ENCODE results near the gene ANGPTL1. TPM values are rescaled to one million over a fixed set of nuclear protein-coding genes. Genes with fewer than 3 reads are reported as not detected.

Gene ANGPTL1
- total RNA-seq, 1 donor from 2014 or later = not detected

DNA sequence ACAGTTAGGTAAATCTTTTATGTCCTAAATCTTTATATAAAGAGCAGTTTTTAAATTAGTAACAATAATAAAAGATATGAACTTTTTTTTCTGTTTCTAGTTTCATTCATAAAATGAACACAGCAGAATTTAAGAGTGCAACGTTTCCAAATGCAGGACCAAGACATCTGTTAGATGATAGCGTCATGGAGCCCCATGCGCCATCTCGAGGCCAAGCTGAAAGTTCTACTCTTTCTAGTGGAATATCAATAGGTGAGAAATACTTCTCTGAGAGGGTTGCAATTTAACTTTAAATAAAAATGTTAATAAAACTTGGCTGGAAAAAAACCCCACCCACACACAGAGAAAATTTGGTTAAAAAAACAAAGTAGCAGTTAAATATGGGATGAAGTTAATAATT is 15.0 kb upstream of the ANGPTL1 start:
- H3K9me3 Mint-ChIP-seq = no peaks in the 10 kb centered on the region
- H3K4me1 Mint-ChIP-seq (ENCODE audit: low read depth) = no peaks in the 10 kb centered on the region
- H3K36me3 Mint-ChIP-seq (ENCODE audit: low read depth) = no peaks in the 10 kb centered on the region
- no peak overlapping the region for H3K4me3 Mint-ChIP-seq
- intact Hi-C loops (cut with micrococcal nuclease) = no loop called here
- H3K27me3 Mint-ChIP-seq (ENCODE audit: insufficient read depth) = no peaks in the 10 kb centered on the region
- H3K27ac Mint-ChIP-seq = no peak overlapping the region
- DNase-seq (ENCODE audit: low spot score) = no peak

DNA sequence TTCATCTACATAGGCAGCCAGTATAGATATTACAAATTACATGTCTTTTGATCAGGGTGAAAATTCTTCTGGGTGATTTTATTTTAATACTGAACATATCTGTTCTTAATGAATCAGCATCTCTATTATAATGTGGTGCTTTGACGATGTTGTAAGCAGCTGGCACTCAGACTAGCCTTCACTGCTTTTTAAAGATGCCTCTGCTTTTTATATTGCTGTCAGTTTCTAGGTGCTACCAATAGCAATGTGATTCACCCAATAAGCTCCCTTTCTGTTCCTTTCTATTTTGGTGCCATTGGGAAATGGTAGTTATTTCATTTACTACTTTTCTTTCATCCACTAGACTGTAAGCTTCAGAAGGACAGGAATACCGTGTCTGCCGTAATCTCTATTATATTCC is 11.1 kb upstream of the ANGPTL1 start:
- no peak overlapping the region for H3K4me3 Mint-ChIP-seq
- H3K27ac Mint-ChIP-seq = no peak overlapping the region
- H3K9me3 Mint-ChIP-seq = no peaks in the 10 kb centered on the region
- H3K27me3 Mint-ChIP-seq (ENCODE audit: insufficient read depth) = no peaks in the 10 kb centered on the region
- no peaks in the 10 kb centered on the region for H3K36me3 Mint-ChIP-seq (ENCODE audit: low read depth)
- DNase-seq (ENCODE audit: low spot score) = no peak
- intact Hi-C loops (cut with micrococcal nuclease) = no loop called here
- H3K4me1 Mint-ChIP-seq (ENCODE audit: low read depth) = no peaks in the 10 kb centered on the region

DNA sequence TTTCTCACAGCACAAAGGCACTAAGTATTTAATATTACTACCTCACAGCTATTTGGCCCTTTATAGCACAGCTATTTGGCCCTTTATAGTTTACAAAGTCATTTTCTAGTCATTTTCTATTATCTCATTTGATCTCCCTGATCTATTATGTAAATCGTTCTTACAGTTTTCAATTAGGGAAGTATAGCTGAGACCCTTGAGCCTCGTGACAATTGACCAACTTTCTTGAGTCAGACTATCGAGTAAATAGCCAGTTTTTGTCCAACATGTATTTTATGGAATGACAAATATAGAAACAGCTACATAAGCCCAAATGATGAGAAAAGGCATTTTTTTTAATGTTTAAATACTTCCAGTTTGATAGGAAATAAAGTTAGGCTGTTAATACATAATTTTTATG is 7.0 kb upstream of the ANGPTL1 start:
- H3K36me3 Mint-ChIP-seq (ENCODE audit: low read depth) = no peaks in the 10 kb centered on the region
- intact Hi-C loops (cut with micrococcal nuclease) = no loop called here
- no peaks in the 10 kb centered on the region for H3K27me3 Mint-ChIP-seq (ENCODE audit: insufficient read depth)
- H3K4me1 Mint-ChIP-seq (ENCODE audit: low read depth) = no peaks in the 10 kb centered on the region
- H3K27ac Mint-ChIP-seq = no peak overlapping the region
- no peak overlapping the region for H3K4me3 Mint-ChIP-seq
- DNase-seq (ENCODE audit: low spot score) = no peak
- H3K9me3 Mint-ChIP-seq = no peaks in the 10 kb centered on the region

DNA sequence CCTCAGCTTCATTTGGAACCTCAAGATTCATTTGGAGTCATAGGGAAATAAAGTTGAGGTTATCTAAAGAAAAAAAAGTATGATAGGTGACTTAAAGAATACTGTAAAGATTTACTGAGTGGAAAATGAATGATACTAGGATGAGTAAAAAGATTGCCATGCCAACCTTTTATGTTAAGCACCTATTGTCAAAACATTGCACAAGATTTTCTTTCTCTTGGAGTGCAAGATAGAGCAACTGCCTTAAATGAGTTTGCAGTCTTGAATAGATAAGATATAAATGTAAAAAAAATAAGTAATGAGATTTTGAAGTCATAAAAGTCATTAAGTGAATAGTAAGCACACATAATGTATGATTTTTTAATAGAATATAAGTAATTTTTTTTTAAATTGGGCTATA is 5.1 kb upstream of the ANGPTL1 start:
- intact Hi-C loops (cut with micrococcal nuclease) = no loop called here
- H3K36me3 Mint-ChIP-seq (ENCODE audit: low read depth) = no peaks in the 10 kb centered on the region
- H3K4me1 Mint-ChIP-seq (ENCODE audit: low read depth) = no peaks in the 10 kb centered on the region
- H3K4me3 Mint-ChIP-seq = no peak overlapping the region
- H3K9me3 Mint-ChIP-seq = no peaks in the 10 kb centered on the region
- no peak for DNase-seq (ENCODE audit: low spot score)
- no peaks in the 10 kb centered on the region for H3K27me3 Mint-ChIP-seq (ENCODE audit: insufficient read depth)
- H3K27ac Mint-ChIP-seq = no peak overlapping the region

DNA sequence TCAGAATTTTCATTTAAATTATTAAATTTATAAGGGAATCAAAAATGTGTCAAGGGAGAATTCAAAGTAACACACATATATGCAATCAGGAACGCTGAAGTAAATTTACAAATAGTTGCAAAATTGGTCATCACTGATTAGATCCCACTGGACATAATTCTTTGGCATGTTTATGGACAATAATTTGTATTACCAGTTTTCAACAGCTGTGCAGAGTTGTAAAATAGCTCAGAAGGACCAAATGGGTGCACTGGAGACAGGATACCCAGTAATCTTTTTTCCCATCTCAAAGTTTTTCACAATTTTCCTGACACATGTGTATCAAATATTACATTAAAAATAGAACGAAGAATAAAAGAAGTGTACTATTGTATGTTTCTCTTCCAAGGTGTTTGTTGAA is 4.1 kb upstream of the ANGPTL1 start:
- H3K4me1 Mint-ChIP-seq (ENCODE audit: low read depth) = no peaks in the 10 kb centered on the region
- no peaks in the 10 kb centered on the region for H3K9me3 Mint-ChIP-seq
- DNase-seq (ENCODE audit: low spot score) = no peak
- H3K36me3 Mint-ChIP-seq (ENCODE audit: low read depth) = no peaks in the 10 kb centered on the region
- intact Hi-C loops (cut with micrococcal nuclease) = no loop called here
- H3K4me3 Mint-ChIP-seq = no peak overlapping the region
- no peaks in the 10 kb centered on the region for H3K27me3 Mint-ChIP-seq (ENCODE audit: insufficient read depth)
- H3K27ac Mint-ChIP-seq = no peak overlapping the region

DNA sequence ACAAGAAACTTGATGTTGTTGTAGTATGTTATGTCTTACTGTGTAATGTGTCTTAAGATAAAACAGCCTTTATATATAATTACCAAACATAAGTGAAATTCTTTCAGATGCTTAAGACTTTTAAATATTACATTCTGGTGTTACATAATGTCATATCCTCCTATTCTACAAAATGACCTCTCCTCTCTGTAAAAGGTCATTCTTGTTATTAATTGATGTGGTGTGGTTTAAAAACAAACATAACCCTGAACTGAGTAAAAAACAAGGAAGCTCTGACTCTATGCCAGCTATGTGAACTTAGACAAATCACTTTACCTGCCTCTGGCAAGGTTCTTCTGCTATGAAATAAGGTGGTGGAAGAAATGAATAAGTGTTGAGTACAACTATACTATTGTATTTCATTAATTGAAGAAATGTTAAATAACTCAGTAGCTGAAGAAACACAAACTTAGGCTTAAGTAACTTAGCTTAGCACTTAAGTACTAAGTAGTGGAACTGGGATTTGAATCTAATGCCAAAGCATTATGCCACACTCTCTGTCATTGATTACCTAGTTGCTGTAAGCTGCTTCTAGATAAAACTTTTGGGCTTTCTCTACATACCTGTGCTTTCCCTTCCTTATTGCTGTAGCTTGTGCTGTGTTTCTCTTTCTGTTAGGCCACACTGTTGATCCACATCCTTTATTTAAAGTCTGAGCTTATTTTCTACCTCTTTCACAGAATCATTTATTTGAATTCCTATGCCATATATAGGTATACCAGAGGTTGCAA is 859 bp upstream of the ANGPTL1 start:
- no peaks in the 10 kb centered on the region for H3K9me3 Mint-ChIP-seq
- no peaks in the 10 kb centered on the region for H3K27me3 Mint-ChIP-seq (ENCODE audit: insufficient read depth)
- intact Hi-C loops (cut with micrococcal nuclease) = no loop called here
- no peak overlapping the region for H3K27ac Mint-ChIP-seq
- no peaks in the 10 kb centered on the region for H3K36me3 Mint-ChIP-seq (ENCODE audit: low read depth)
- peaks cover 5% of the 10 kb centered on the region for H3K4me1 Mint-ChIP-seq (ENCODE audit: low read depth)
- no peak for DNase-seq (ENCODE audit: low spot score)
- H3K4me3 Mint-ChIP-seq = no peak overlapping the region

DNA sequence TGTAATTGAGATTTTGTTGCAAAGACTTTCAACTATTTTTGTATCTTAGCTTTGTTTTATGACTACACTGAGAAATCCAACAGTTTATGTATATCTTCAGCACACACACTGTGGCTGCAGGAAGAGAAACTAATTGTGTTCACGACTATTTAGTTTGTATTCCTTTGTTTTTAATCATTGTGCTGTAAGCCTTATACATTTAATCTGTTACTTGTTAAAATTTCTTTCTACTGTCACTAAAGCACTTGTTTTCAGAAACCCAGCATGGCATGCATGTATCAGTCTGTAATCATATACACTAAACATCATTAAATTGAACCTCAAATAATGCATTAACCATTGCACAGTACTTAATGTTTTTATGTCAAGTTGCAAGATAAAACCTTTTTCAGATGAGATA is 656 bp downstream of the ANGPTL1 start:
- H3K36me3 Mint-ChIP-seq (ENCODE audit: low read depth) = no peaks in the 10 kb centered on the region
- DNase-seq (ENCODE audit: low spot score) = no peak
- no peaks in the 10 kb centered on the region for H3K27me3 Mint-ChIP-seq (ENCODE audit: insufficient read depth)
- H3K4me3 Mint-ChIP-seq = no peak overlapping the region
- no peaks in the 10 kb centered on the region for H3K9me3 Mint-ChIP-seq
- peaks cover 5% of the 10 kb centered on the region for H3K4me1 Mint-ChIP-seq (ENCODE audit: low read depth)
- no peak overlapping the region for H3K27ac Mint-ChIP-seq
- intact Hi-C loops (cut with micrococcal nuclease) = no loop called here

DNA sequence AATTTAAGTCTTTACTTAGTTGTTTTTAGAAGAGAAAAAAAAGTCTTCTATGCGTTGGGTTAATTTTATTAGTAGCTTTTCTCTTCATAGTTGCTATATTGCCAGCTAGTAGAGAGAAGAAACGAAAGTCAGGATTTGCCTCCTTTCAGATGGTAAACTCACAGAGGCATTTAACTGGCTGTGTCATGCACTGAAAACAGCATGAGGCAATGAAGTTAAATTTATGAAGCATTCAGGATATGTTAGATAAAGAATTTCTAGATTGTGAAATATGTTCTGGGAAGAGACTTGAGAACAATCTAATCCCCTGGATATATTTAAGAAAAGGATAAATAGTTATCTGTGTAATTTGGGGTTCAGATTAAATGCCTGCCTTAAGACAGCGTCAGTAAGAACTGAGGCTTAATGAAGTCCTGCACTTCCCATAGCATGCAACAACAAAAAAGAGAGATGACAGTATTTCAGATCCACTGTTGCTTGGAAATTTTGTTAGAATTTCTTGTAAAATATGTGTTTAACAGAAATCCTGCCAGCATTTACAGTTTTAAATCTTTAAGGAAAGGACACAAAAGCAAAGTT is 1.7 kb downstream of the ANGPTL1 start:
- no peak overlapping the region for H3K4me3 Mint-ChIP-seq
- H3K4me1 Mint-ChIP-seq (ENCODE audit: low read depth) = peaks cover 5% of the 10 kb centered on the region
- intact Hi-C loops (cut with micrococcal nuclease) = no loop called here

DNA sequence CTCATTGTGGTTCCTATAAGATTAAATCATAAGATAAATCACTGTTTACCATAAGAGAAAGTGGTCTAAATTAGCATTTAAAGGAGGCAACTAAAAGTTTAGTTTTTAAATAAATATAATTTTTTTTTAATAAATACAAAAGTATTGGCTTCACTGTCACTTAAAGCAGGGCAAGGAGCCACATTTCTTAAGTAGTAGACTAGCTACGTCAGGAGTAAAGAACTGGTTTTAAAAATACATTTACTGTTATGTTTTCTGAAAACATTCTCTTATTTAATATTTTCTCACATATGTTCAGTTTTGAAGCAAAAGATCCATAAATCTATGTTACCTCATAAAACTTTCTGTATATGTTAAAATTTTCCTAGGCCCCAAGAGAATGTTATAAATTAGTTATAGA is 2.2 kb downstream of the ANGPTL1 start:
- Mint-ChIP-seq H3K9me3 (no peaks in the 10 kb centered on the region), H3K27me3 (ENCODE audit: insufficient read depth) (no peaks in the 10 kb centered on the region), H3K27ac (no peak overlapping the region), H3K4me1 (ENCODE audit: low read depth) (peaks cover 5% of the 10 kb centered on the region), H3K36me3 (ENCODE audit: low read depth) (no peaks in the 10 kb centered on the region), H3K4me3 (no peak overlapping the region)
- intact Hi-C loops (cut with micrococcal nuclease) = no loop called here
- no peak for DNase-seq (ENCODE audit: low spot score)

More for the DNA sequence above, 1.7 kb downstream of the ANGPTL1 start:
- no peak for DNase-seq (ENCODE audit: low spot score)
- H3K27me3 Mint-ChIP-seq (ENCODE audit: insufficient read depth) = no peaks in the 10 kb centered on the region
- H3K36me3 Mint-ChIP-seq (ENCODE audit: low read depth) = no peaks in the 10 kb centered on the region
- H3K27ac Mint-ChIP-seq = no peak overlapping the region
- H3K9me3 Mint-ChIP-seq = no peaks in the 10 kb centered on the region

DNA sequence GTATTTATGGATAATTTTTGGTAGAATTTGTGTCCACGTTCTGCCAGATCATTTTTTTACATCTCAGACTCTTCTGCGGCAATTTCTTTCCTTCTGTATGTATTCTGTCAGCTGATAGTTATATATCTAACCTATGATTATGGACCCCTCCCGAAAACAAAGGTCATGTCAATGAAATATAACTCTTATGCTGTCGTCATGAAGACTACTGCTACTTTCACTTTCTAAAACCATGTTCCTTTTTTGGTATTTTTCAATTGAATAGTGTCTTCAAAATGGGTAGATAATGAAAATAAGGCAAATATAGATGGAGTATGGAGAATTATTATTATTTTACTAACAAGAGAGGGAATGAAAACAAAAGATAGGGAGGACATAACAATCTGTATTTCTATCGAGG is 3.2 kb downstream of the ANGPTL1 start:
- Mint-ChIP-seq H3K27me3 (ENCODE audit: insufficient read depth) (no peaks in the 10 kb centered on the region), H3K9me3 (no peaks in the 10 kb centered on the region), H3K4me1 (ENCODE audit: low read depth) (peaks cover 5% of the 10 kb centered on the region), H3K4me3 (no peak overlapping the region), H3K36me3 (ENCODE audit: low read depth) (no peaks in the 10 kb centered on the region), H3K27ac (no peak overlapping the region)
- no peak for DNase-seq (ENCODE audit: low spot score)
- intact Hi-C loops (cut with micrococcal nuclease) = no loop called here

DNA sequence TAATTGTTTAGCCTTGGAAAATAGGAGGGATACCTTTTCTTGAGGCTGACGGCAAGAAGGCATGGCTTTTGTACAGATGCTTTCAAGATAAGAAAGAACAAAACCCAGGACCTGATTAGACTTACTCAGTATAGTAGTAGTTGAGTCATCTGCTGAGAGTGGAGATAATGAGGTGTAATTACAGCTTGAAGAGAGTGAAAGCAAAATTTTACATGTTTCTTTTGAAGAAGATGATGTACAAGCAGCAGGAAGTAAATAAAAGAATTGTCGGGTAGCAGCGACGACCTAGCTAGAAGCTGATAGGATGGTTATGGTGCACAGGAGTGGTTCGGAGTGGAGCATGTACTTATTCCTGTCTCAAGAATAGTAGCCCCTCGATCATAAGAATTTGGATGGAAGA is 6.6 kb downstream of the ANGPTL1 start:
- no peaks in the 10 kb centered on the region for H3K36me3 Mint-ChIP-seq (ENCODE audit: low read depth)
- peaks cover 5% of the 10 kb centered on the region for H3K4me1 Mint-ChIP-seq (ENCODE audit: low read depth)
- H3K9me3 Mint-ChIP-seq = no peaks in the 10 kb centered on the region
- intact Hi-C loops (cut with micrococcal nuclease) = no loop called here
- no peak for DNase-seq (ENCODE audit: low spot score)
- no peak overlapping the region for H3K27ac Mint-ChIP-seq
- H3K4me3 Mint-ChIP-seq = no peak overlapping the region
- no peaks in the 10 kb centered on the region for H3K27me3 Mint-ChIP-seq (ENCODE audit: insufficient read depth)

DNA sequence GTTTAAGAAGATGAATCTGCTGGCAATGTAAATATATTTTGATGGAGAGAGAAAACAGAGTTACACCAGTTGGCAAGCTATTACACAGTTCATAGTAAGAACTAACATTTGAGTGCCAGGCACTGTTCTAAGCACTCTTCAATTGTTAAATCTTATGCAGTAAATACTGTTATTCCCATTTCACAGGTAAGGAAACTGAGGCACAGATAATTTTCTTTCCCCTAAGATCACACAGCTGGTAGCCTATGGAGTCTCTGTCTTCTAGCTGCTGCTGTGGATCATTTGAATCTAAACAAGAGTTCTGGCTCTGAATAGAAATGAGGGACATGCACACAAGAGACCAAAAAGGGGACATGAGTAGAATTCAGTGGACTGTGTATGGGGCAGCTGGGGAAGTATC is 8.0 kb downstream of the ANGPTL1 start:
- Mint-ChIP-seq H3K27me3 (ENCODE audit: insufficient read depth) (no peaks in the 10 kb centered on the region), H3K27ac (no peak overlapping the region), H3K4me1 (ENCODE audit: low read depth) (peaks cover 5% of the 10 kb centered on the region), H3K36me3 (ENCODE audit: low read depth) (no peaks in the 10 kb centered on the region), H3K9me3 (no peaks in the 10 kb centered on the region), H3K4me3 (no peak overlapping the region)
- DNase-seq (ENCODE audit: low spot score) = no peak
- intact Hi-C loops (cut with micrococcal nuclease) = no loop called here

DNA sequence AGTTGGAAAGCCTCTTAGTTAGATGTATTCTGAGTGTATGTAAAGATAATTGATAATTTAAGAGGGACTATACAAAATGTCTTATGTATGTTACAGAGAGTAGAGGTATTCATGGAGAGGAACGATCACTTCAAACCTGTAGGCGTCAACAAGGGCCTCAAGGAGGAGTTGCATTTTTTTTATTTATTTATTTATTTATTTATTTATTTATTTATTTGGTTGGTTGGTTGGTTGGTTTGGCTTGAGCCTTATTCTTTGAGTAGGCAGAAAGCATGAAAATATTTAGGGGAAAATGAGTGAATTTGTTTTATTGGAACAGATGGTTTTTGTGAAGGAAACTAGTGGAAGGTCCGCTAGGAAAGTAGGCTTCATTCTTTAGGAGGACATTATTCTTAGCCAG is 8.5 kb downstream of the ANGPTL1 start:
- Mint-ChIP-seq H3K4me3 (no peak overlapping the region), H3K9me3 (no peaks in the 10 kb centered on the region), H3K27ac (no peak overlapping the region), H3K27me3 (ENCODE audit: insufficient read depth) (no peaks in the 10 kb centered on the region), H3K36me3 (ENCODE audit: low read depth) (no peaks in the 10 kb centered on the region), H3K4me1 (ENCODE audit: low read depth) (peaks cover under 1% of the 10 kb centered on the region)
- intact Hi-C loops (cut with micrococcal nuclease) = no loop called here
- DNase-seq (ENCODE audit: low spot score) = no peak

DNA sequence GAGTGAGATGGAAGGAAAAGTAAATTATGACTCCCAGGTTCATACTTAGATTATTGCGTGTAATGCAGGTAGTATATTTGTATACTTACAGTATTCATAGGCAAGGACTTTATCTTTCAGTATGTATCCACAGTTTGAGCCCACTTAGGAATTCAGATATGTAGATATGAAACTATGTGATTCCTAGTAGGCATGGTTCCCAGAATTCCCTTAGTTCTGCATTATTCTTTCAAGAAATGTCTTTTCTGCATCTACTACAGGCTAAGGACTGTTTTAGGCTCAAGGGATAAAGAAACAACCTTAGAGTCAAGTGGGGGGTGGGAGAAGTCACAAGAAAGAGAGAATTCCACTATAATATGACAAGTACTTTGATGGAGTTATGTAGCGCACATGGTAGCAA is 13.8 kb downstream of the ANGPTL1 start:
- Mint-ChIP-seq H3K36me3 (ENCODE audit: low read depth) (no peaks in the 10 kb centered on the region), H3K27me3 (ENCODE audit: insufficient read depth) (no peaks in the 10 kb centered on the region), H3K27ac (no peak overlapping the region), H3K4me3 (no peak overlapping the region), H3K4me1 (ENCODE audit: low read depth) (no peaks in the 10 kb centered on the region), H3K9me3 (no peaks in the 10 kb centered on the region)
- intact Hi-C loops (cut with micrococcal nuclease) = no loop called here
- no peak for DNase-seq (ENCODE audit: low spot score)
